Neutrophil (primary cell): ENCODE measurements around the gene WDR48.

Source experiments
- H3K27ac ChIP-seq: fragments of 200-600 bp; sonication (generic); 2 replicates; pipeline ENCODE4 v1.5.1; 2016; ENCODE audit warnings: mild to moderate bottlenecking, moderate library complexity
- H3K27me3 ChIP-seq: fragments of 200-600 bp; sonication (generic); 2 replicates; pipeline ENCODE4 v1.6.0; 2016; ENCODE audit warnings: mild to moderate bottlenecking
- H3K36me3 ChIP-seq: fragments of 200-600 bp; sonication (generic); 2 replicates; pipeline ENCODE4 v1.5.1; 2017
- H3K4me1 ChIP-seq, 2 experiments: fragments of 200-600 bp in 1 of 2; sonication (generic) in 1 of 2; 1 replicate in 1 of 2; 2 replicates in 1 of 2; pipeline versions ENCODE4 v1.5.1 to v1.6.1; 2013 to 2016; ENCODE audit warnings: low read depth in 1 of 2, low read length in 1 of 2, mild to moderate bottlenecking in 1 of 2, moderate library complexity in 1 of 2; ENCODE audit not compliant: control insufficient read depth in 1 of 2, insufficient read depth in 1 of 2
- H3K4me3 ChIP-seq, 2 experiments: fragments of 200-600 bp in 1 of 2; sonication (generic) in 1 of 2; 1 replicate in 1 of 2; 2 replicates in 1 of 2; pipeline ENCODE4 v1.5.1; 2013 to 2016; ENCODE audit warnings: low read depth in 1 of 2, low read length in 1 of 2, mild to moderate bottlenecking in 1 of 2, moderate library complexity in 1 of 2
- H3K9me3 ChIP-seq: fragments of 200-600 bp; sonication (generic); 2 replicates; pipeline ENCODE4 v1.5.1; 2016
- TF ChIP-seq, protein P1 (sequence below): fragments of 200-600 bp; sonication (generic); IDR thresholded peaks from 2 replicates; pipeline ENCODE4 v1.5.1; 2016; ENCODE audit warnings: antibody characterized with exemption

WDR48 gene

GRCh38 chr3:39114456-39114855, 62.6 kb downstream of the WDR48 start:
- H3K9me3 ChIP-seq = no peaks in the 10 kb centered on the region
- no peaks in the 10 kb centered on the region for H3K4me1 ChIP-seq
- no peak overlapping the region for H3K4me3 ChIP-seq
- no peaks in the 10 kb centered on the region for H3K27me3 ChIP-seq
- no peaks in the 10 kb centered on the region for H3K36me3 ChIP-seq
- H3K27ac ChIP-seq = no peak overlapping the region
- TF ChIP-seq, protein P1, sequence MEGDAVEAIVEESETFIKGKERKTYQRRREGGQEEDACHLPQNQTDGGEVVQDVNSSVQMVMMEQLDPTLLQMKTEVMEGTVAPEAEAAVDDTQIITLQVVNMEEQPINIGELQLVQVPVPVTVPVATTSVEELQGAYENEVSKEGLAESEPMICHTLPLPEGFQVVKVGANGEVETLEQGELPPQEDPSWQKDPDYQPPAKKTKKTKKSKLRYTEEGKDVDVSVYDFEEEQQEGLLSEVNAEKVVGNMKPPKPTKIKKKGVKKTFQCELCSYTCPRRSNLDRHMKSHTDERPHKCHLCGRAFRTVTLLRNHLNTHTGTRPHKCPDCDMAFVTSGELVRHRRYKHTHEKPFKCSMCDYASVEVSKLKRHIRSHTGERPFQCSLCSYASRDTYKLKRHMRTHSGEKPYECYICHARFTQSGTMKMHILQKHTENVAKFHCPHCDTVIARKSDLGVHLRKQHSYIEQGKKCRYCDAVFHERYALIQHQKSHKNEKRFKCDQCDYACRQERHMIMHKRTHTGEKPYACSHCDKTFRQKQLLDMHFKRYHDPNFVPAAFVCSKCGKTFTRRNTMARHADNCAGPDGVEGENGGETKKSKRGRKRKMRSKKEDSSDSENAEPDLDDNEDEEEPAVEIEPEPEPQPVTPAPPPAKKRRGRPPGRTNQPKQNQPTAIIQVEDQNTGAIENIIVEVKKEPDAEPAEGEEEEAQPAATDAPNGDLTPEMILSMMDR = no peak

- TF ChIP-seq, protein P1 = no peak
- no peaks in the 10 kb centered on the region for H3K27me3 ChIP-seq
- H3K9me3 ChIP-seq = no peaks in the 10 kb centered on the region
- no peaks in the 10 kb centered on the region for H3K4me1 ChIP-seq
- no peaks in the 10 kb centered on the region for H3K36me3 ChIP-seq
- H3K27ac ChIP-seq = no peak overlapping the region
- no peak overlapping the region for H3K4me3 ChIP-seq
Measured at GRCh38 chr3:39115870-39116269, 64.1 kb downstream of the WDR48 start.

- Histone ChIP-seq H3K4me3 (no peak overlapping the region), H3K27me3 (no peaks in the 10 kb centered on the region), H3K36me3 (no peaks in the 10 kb centered on the region), H3K9me3 (no peaks in the 10 kb centered on the region), H3K27ac (no peak overlapping the region), H3K4me1 (no peaks in the 10 kb centered on the region)
- TF ChIP-seq, protein P1 = no peak
Measured at GRCh38 chr3:39118079-39118478, 66.3 kb downstream of the WDR48 start.

DNA sequence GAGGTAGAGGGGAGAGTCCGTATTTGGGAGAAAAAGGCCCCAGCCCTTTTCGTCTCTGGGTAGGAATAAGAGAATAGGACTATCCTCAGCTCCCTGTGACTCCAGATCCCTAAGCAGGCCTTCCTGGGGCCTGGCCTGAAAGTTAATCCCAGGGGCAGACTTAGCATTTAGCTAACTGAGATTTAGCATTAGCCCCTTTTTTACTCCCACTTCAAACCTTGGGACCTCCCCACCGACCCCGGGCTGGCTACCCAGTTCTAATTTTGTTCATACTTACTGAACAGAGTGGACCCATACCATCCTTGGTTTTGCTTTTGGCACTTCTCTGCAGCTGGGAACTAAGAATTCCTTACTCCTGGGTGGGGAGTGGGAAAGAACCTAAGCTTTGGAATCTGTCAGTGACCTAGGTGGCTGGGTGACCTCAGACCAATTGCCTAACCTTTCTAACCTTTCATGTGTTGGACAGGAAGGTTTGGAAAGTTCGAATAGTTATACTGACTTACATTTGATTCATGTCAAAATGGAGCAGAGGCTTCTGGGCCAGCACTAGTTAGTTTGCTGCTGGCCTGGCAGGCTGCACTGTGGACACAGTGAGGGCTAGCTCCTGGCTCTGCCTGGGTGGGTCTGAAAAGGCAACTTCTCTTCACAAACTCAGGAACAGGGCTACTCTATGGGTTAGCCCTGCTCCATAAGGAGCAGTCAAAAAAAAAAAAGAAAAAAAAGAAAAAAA, 67.3 kb downstream of the WDR48 start:
- TF ChIP-seq, protein P1 = no peak

GRCh38 chr3:39121621-39122020, 69.8 kb downstream of the WDR48 start:
- TF ChIP-seq, protein P1 = no peak

More for the DNA sequence above, 67.3 kb downstream of the WDR48 start:
- H3K27ac ChIP-seq = no peak overlapping the region
- H3K36me3 ChIP-seq = no peaks in the 10 kb centered on the region
- no peaks in the 10 kb centered on the region for H3K4me1 ChIP-seq
- H3K27me3 ChIP-seq = no peaks in the 10 kb centered on the region
- H3K9me3 ChIP-seq = no peaks in the 10 kb centered on the region
- no peak overlapping the region for H3K4me3 ChIP-seq

More at GRCh38 chr3:39121621-39122020, 69.8 kb downstream of the WDR48 start:
- H3K9me3 ChIP-seq = no peaks in the 10 kb centered on the region
- H3K4me1 ChIP-seq = peaks cover 0 to 4% of the 10 kb centered on the region in 2 experiments
- no peaks in the 10 kb centered on the region for H3K27me3 ChIP-seq
- no peak overlapping the region for H3K4me3 ChIP-seq
- H3K36me3 ChIP-seq = no peaks in the 10 kb centered on the region
- no peak overlapping the region for H3K27ac ChIP-seq
